CD4-positive, alpha-beta T cell treated with Interferon gamma for 1 hour (primary cell): ENCODE measurements around the gene MEPE.

Experiments used
- DNase-seq: peaks from one replicate; pipeline ENCODE4 v3.0.0-alpha.2; 2020

The MEPE gene

DNA sequence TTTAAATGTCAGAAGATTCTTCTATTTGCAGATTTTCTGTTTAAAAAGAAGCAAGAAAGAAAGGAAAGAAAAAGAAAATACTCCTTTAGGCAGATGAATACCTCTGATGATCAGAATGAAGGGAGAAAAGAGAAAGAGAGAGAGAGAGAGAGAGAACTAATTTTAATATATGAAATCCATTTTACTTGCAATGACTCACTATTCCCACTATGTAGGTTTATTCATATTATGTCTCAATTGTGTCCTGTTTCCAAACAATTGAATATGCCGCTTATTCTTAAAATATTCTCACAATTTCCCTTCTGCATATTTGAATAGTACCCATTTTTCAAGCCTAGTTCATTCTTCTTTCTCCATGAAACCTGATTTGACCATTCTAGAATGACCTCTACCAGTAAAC, 11.7 kb downstream of the MEPE start:
- no peak for DNase-seq

DNA sequence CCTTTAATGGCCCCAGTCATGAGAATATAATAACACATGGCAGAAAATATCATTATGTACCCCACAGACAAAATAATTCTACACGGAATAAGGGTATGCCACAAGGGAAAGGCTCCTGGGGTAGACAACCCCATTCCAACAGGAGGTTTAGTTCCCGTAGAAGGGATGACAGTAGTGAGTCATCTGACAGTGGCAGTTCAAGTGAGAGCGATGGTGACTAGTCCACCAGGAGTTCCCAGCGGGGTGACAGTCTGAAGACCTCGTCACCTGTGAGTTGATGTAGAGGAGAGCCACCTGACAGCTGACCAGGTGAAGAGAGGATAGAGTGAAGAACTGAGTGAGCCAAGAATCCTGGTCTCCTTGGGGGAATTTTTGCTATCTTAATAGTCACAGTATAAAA, 13.5 kb downstream of the MEPE start:
- DNase-seq = no peak

DNA sequence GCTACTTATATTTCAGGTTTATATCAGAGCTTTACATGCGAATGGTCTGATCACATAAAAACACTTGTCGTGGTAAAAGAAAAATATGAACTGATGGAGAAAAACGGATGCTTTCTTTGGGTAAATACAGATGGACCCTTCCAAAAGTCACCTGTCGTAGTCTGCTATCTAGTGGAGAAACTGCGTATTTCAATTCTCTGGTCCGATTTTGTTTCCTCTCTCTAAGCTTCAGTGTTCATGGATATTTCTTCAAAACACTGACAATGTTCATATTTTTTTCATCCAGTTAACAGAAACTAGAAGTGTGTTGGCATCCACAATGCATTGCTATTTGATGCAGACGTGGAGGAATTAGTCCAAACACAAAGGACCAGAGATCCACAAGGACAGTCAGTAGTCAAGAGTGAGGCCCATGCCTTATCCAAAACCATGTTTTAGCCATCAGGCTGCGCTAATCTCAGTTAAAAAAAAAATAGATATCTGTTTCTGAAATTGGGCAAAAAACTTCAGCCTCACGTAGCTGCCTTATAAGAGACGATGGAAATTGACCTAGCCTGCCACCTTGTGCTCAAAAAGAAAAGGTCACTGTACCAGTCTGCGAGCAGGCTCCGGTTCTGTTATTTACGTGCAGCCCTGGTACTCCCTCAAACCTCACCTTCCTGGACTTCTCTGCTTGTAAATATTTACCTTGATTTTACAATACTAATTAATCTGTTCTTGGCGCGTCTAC, 16.0 kb downstream of the MEPE start:
- DNase-seq = peak; percentile 15

DNA sequence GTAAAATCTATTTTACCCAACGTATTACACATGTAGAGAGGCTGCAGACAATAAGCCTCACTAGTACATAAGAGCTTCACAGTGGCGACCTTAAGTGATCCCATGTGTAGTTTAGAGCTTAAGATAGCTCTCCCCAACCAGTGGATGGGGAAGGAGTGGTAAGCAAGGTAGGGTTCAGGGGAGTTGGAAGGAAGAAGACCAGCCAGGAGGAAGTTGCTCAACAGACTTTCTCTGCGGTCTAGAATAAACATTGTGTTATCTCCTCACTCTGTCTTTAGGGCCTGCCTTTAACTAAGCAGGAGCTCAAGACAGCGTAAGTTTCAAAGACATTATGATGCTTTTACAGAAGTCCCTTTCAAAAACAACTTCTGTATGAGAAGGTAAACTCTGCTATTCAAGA, 16.8 kb downstream of the MEPE start:
- no peak for DNase-seq

DNA sequence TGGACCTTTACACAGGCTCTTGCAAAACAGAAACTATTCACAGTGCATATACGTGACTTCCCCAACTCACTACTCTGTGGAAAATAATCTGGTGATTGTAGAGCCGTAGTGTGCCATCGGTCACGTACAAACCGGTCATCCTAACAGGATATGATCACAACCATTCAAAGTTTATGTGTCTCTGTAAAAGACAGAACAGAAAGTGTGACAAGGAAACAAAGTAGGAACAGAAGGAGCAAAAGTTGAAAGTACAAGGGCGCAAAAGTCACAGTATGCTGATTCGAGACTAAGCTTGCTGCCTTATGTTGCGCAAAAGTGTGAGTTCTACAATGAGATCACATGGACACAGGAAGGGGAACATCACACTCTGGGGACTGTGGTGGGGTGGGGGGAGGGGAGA, 18.6 kb downstream of the MEPE start:
- DNase-seq = peak; percentile 31

DNA sequence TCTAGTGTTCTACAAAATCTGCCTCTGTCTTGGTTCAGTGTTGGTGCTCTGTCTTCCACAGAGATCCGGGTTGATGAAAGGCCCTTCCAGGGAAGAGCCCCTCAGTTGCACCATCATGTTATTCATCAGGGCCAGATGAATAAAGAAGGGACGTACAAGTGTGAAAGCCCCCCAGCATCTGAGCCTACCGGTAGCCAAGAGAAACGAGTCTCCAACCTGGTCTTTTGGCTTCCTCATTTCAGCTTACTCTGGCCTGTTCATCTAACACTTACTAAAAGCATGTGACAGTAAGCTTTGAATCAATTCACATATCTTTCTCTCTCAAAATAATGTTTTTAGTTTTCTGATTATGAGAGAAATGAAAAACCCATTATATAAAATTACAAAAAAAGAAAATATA, 19.2 kb downstream of the MEPE start:
- DNase-seq = no peak

DNA sequence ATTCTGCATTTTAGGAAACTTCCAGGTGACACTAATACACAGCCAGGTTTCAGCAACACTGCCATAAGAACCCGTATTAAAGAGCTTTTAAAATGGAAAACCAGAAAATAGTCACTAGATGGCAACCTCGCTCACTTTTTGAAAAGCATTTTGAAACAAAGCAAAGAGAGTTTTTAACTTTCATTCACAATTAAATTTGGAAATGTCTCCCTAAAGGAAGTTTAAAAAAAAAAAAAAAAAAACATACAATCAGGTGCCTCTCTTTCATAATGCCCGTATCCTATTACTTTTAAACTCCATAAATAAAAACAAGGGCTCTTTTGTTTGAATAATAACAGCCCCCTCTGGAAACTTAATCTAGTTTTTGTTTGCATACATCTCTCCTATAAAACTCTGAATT, 20.3 kb downstream of the MEPE start:
- no peak for DNase-seq

DNA sequence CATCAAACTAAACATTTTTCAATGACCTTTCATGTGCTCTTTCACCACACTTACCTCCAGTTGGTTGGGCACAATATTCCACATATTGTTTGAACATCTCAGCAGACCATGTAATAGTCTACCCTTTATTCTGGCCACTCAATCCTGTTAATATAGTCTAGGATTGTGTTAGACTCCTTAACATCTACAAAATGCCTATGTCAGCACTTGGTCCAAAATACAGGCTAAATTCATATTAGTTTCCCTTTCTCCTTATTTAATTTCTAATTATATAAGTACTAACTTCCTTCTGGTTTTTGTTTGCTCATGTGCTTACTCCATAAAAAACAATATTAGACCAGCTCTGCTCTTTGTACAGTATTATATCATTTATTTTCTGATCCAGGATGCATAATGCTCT, 21.1 kb downstream of the MEPE start:
- DNase-seq = no peak

DNA sequence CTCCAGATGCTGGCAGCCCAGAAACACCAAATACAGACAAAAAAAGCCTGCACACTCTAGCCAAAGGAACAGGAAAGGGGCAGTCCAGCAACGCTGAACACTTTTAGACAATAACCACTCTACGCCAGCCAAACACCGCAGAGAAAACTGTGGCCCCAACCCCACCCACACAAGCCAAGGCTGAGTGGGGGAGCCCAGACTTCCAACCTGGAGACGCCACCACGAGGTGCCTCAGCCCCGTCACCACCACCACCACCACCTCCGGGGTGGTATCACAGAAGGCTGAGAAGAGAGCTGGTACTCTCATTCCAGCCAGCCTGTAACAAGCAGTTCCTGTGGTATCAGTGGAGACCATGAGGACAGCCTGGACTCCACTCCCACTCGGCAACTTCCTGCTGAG, 22.8 kb downstream of the MEPE start:
- DNase-seq = no peak

DNA sequence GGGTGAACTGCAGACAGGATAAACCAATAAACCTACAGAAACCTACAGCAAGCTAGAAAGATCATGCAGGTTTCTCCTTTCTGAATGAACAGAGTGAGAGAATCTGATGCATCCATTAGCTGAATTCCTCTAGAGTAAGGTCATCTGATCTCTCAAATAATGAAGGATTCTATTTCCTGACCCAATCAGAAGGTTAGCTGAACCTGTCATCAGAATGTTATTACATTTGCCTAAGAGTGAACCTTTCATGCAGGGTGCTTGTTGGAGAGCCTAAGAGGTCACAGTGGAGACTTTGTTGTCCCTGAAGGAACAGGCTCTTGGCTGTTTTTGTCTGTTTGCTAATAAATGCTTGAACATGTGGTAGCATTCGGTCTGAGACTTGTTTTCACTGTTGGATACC, 24.0 kb downstream of the MEPE start:
- no peak for DNase-seq

DNA sequence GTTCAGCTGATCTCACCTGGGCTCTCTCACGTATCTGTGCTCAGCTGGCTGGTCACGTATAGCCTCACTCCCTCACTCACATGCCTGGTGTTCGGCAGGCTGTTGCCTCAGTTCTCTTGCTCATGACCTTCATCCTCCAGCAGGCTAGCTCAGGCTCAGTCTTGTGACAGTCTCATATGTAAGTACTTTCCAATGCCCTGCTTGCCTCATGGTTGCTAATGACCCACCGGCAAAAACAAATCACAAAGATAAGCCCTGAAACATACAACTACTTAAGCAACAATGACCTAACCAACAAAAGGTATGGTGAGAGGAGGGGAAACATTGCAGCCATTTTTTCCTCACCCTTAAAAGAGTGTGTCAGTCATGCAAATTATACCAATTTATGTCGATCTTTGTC, 25.0 kb downstream of the MEPE start:
- no peak for DNase-seq

DNA sequence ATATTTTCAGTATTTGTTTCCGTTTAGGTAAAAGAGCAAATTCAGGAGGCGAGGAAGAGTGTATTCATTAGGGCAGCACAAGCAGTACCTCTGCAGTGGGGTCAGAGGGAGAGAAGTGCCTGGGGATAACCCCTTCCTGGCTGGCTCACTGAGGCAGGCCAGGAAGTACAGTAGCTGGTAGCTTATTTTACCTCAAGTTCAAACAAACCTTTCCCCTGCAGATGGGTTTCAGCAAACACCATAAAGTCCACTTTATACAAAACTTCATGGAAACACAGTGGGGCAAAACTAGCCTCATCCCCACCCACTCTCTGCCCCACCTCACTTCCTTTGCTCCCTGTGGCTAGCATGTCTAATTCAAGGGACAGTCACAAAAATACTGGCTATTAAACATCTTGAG, 29.5 kb downstream of the MEPE start:
- no peak for DNase-seq

DNA sequence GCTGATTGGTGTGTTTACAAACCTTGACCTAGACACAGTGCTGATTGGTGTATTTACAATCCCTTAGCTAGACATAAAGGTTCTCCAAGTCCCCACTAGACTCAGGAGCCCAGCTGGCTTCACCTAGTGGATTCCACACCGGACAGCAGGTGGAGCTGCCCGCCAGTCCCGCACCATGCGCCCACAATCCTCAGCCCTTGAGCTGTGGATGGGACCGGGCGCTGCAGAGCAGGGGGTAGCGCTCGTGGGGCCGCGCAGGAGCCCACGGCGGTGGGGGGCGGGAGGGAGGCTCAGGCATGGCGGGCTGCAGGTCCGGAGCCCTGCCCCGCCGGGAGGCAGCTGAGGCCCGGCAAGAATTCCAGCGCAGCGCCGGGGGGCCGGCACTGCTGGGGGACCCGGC, 30.7 kb downstream of the MEPE start:
- DNase-seq = no peak

DNA sequence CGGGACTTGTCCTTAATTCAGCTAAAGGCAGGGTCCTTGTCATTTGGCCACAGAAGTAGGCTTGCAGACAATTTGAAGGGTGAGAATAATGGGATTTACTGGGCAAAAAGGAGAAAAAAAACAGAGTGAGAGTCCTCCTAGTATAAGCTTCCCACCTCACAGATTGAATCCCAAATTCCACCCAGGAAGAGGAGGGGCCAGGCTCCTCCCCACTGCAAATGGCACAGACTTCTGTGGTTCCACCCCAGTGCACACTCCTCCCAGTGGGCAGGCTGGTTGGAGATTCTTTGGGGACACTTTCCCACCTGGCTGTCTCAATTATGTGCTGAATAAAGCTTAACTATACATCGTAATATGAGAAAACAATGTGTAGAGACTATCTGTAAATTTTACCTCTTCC, 31.6 kb downstream of the MEPE start:
- no peak for DNase-seq

DNA sequence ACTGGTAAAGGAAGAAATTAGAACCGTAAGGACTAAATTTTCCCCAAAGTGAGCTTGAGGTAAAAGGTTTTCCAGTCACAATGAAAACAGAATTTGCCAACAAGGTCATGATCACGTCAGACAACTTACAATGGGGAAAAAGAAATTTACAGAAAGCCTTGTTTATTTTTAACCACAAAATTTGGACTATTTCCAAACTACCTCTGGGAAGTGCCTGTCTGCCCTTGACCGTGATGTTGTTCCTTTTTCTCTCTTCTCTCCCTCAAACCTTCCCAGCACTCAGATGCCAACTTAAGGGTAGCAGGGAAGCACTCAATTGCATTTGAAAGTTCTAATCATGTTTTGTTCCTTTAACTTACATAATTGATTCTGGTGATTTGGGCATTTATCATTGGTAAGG, 32.5 kb downstream of the MEPE start:
- no peak for DNase-seq

DNA sequence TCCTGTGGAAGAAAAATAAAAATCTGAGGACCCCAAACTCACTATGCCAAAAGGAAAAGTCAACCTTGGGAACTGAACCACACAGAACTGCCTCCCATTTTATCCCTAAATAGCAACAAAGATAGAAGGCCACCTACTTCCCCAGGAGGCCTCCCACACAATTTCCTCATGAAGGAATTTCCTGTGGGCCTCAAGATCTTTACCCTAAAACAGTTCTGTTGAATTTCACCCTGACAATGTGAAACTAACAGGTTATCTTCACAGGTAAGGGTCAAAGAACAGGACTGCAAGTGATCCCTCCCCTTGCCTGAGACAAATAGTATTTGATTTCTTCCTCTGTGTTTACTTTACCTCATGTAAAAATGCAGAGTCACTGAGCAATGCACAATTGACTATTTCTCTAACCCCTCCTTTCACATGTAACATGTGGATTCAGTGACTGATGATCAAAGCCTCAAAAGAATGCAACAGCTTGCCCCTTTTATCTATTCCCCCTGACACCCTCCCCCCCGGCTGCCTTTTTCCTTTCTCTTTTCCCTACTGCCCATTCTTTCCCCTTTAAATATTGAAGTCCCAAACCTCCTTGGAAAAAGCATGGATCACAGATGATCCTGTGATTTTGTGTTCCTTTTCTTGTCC, 33.3 kb downstream of the MEPE start:
- DNase-seq = no peak

DNA sequence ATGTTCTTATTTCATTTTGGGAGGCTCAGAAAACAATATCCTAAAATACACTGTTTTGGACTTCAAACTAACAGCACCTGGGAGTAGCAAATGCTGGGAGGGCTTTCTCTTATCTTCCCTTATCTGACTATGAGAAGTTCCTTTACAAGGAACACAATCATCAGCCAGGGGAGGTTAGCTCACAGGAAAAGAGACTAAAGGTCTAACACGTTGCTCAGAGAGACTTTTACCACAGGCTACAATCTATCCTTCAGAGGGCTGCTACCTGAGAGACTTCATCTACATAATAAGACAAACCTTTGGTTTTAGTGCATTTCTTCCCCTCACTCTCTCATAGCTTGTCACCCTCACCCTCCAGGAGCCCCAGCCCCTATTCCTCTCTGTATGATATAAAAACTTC, 35.8 kb downstream of the MEPE start:
- no peak for DNase-seq

DNA sequence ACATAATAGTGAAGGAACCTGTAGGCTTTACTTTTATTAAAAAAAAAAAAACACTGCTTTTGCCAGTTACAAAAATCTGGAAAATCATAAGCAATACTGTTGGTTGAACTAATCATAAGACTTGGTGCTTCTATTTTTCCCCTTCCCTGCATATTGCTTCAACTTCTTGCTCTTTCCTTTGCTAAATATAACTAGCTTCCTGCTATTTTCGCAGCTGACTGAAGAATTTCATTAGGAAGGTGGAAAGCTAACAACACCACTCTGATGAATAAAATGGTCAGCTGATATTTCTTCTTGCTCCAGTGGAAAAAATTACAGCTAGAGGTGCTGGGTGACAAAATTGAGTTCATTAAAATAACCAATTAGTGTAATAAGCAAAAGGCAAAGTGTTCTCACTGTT, 39.3 kb downstream of the MEPE start:
- no peak for DNase-seq

DNA sequence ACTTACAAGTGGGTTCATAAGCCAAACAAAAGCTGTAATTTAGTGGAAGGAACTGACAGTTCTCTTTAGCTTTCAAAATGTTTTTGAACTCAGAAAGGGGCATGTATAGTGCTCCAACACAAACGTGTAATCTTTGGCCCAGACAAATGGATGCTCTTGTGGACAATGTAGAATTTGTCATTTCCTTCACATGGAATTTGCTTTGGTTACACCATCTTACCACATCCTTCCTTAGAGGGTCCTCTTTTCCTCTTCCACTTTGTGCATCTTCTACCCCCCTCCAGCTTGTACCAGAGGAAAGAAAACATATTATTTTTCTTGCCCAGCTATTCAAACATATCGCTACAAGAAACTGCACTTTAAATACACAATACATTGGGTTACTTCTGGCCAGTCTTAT, 42.4 kb downstream of the MEPE start:
- DNase-seq = no peak

DNA sequence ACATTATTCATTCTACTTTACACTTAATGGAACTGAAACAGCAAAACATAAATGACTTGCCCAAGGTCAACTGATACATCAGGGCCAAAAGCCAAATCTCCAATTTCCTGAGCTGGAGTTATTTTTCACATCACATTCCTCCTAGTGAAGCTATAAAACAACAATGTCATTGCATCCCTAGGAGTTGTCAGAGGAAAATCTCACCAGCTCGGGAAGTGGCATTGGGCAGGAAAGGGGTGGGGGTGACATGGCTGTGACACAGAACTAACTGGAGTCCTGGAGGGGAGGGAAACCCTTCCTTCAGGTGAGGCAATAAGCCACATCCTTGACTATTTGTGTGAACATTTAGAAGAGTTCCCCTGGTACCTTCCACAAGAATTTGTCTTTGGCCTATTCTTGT, 47.3 kb downstream of the MEPE start:
- no peak for DNase-seq

DNA sequence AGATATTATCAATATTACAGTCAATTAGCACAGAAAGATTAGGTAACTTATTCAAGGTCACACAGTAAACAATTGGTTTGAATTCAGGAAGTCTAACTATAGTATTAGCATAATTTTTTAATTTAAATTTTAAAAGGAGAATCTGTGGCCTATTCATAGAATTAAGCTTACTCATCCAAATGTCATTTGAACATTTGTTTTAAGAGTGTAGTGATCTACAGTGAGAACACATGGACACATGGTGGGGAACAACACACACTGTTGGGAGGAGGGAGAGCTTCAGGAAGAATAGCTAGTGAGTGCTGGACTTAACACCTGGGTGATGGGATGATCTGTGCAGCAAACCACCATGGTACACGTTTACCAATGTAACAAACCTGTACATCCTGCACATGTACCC, 48.3 kb downstream of the MEPE start:
- DNase-seq = no peak

DNA sequence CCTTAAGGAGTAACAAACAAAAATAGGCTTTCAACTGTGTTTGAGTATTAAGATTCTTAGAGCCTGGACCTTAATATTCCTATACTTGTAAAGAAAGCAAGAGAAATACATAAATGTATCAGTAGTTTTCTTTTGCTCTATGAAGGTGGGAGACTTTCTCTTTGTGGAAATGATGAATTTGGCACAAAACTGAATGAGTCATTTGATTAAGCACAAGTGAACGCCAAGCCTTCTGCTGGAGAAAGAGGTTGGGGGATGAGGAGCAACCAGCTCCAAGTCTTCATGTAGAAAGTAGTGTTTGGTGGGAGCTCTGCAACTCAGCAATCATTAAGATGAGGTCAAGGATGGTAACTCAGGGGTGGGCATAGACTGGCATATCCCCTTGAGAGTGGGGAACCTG, 49.6 kb downstream of the MEPE start:
- no peak for DNase-seq

DNA sequence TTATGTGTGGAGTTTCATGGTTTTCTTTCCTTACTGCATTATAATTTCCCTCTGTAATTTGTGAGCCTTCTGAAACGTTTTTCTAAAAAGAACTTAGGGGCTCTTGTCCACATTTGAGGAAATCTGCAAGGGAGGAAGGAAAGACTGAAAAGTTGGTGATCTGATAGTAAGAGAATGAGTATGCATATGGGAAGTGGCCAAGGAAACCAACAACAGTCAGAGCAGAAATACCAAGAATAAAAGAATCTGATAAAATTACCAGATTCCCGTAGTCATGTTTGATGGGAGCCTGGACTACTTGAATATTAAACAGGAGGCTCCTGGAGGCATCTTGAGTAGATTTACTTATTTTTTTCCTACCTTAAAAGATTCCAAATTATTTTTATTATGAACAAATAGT, 50.1 kb downstream of the MEPE start:
- DNase-seq = no peak

DNA sequence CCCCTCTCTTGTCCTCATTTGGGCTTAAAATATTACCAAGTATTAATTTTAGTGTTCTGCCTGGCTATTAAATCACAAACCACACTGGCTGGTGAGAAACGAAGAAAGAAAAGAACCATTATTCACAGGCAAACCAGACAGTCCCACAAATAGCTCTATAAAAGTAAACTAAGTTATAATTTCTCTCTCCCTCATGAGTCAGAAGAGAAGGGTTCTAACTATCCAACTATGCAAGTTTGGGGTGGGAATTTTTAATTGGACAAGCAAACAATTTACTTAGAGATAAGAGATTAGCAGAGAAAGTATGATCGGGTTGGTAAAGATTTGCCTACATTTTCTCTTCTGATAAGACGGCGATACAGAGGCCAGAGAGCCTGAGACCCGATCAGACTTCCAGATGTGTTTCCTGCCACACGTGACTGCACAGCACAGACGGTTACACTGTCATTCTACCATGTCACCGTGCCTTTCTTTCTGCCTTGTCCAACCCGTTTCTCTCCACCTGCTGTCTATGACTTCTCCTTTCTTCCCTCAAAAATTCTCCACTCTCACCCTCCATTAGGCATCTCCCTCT, 52.3 kb downstream of the MEPE start:
- DNase-seq = no peak

DNA sequence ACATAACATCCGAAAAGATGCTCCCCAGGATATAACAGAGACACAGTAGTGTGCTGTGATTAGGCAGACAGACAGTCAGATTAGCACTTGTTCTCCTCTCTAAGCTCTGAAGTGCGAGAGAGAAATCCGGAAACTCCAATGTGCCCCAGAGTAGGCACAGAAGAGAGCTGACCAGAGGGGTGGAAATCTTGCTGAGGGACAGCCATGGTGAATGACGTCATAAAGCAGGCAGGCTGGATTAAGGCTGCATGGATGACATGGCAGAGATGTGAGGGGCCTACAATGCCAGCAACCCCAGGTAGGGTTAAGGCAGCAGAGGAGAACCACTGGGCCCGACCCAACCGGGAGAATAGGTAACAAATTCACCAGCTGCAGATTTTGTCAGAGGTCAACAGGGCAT, 53.3 kb downstream of the MEPE start:
- DNase-seq = no peak
